Thoracic aorta (tissue), 2 donors: ENCODE data around the gene REX1BD. TPM values are rescaled to one million over a fixed set of nuclear protein-coding genes. Genes with fewer than 3 reads are reported as not detected.
A peak's percentile ranks its signal among the peaks of the same experiment; 100 is the strongest.

Source experiments
- ATAC-seq: fragments of 150-250 bp; one replicate; pipeline ENCODE4 v1.8.0; 2017; ENCODE audit warnings: low read depth; ENCODE audit not compliant: insufficient number of reproducible peaks, low FRiP score
- DNase-seq: peaks from one replicate; pipeline ENCODE4 v3.0.0-alpha.2; 2020; ENCODE audit warnings: low spot score
- H3K27ac ChIP-seq, 2 donors: fragments of 200-600 bp; sonication (generic); 1 replicate in 1 of 2; 2 replicates in 1 of 2; pipeline ENCODE4 v1.5.1; 2016; ENCODE audit warnings: mild to moderate bottlenecking in 2 of 2, moderate library complexity in 2 of 2
- H3K27me3 ChIP-seq: fragments of 200-600 bp; sonication (generic); replicated peaks from 2 replicates; pipeline ENCODE4 v1.6.0; 2016; ENCODE audit warnings: mild to moderate bottlenecking; ENCODE audit not compliant: insufficient read depth
- H3K36me3 ChIP-seq: fragments of 200-600 bp; sonication (generic); one replicate; pipeline ENCODE4 v1.5.1; 2016
- H3K4me1 ChIP-seq, 2 donors: fragments of 200-600 bp; sonication (generic); 1 replicate in 1 of 2; 2 replicates in 1 of 2; pipeline versions ENCODE4 v1.5.1 to v1.6.0; 2016; ENCODE audit warnings: low read depth in 2 of 2, mild to moderate bottlenecking in 1 of 2; ENCODE audit not compliant: control insufficient read depth in 1 of 2
- H3K4me3 ChIP-seq: fragments of 200-600 bp; sonication (generic); 2 replicates; pipeline ENCODE4 v1.5.1; 2016; ENCODE audit warnings: mild to moderate bottlenecking
- H3K9me3 ChIP-seq: fragments of 200-600 bp; sonication (generic); 2 replicates; pipeline ENCODE4 v1.5.1; 2016
- total RNA-seq, 2 donors: library from RNA; depleted of rRNA; stranded (reverse); fragments of >200 nt; gene quantifications; one replicate each; pipeline versions ENCODE4 v1.1.0 to v1.2.3, GENCODE V29; 2016
- TF ChIP-seq, protein P1 (sequence below): fragments of 200-600 bp; sonication (generic); IDR thresholded peaks from one replicate; pipeline ENCODE4 v1.5.1; 2019; ENCODE audit warnings: antibody characterized with exemption

Gene REX1BD
- total RNA-seq, 2 donors from 2014 or later = 36.3 to 66.6 TPM

DNA sequence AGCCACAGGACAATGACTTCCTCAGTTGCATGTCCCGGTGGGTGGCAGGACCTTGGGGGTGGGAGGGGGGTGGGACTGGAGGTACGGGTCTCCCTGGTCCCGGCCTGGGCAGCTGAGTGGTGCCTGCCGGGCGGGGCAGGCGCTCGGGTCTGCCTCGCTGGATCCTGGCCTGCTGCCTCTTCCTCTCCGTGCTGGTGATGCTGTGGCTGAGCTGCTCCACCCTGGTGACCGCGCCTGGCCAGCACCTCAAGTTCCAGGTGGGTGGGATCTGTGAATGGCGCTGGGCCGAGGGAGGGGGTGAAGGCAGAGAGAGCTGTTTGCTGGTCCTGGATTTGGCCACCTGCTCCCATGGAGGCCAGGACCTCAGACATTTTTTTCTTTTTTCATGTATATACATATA is 29.6 kb downstream of the REX1BD start:
- Histone ChIP-seq H3K4me1 (peaks cover 0 to 1% of the 10 kb centered on the region in 2 donors), H3K9me3 (no peaks in the 10 kb centered on the region), H3K36me3 (no peaks in the 10 kb centered on the region), H3K4me3 (no peak overlapping the region), H3K27ac (no peak overlapping the region), H3K27me3 (peaks cover 5% of the 10 kb centered on the region)
- TF ChIP-seq, protein P1, sequence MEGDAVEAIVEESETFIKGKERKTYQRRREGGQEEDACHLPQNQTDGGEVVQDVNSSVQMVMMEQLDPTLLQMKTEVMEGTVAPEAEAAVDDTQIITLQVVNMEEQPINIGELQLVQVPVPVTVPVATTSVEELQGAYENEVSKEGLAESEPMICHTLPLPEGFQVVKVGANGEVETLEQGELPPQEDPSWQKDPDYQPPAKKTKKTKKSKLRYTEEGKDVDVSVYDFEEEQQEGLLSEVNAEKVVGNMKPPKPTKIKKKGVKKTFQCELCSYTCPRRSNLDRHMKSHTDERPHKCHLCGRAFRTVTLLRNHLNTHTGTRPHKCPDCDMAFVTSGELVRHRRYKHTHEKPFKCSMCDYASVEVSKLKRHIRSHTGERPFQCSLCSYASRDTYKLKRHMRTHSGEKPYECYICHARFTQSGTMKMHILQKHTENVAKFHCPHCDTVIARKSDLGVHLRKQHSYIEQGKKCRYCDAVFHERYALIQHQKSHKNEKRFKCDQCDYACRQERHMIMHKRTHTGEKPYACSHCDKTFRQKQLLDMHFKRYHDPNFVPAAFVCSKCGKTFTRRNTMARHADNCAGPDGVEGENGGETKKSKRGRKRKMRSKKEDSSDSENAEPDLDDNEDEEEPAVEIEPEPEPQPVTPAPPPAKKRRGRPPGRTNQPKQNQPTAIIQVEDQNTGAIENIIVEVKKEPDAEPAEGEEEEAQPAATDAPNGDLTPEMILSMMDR = no peak
- no peak for ATAC-seq
- DNase-seq = no peak

DNA sequence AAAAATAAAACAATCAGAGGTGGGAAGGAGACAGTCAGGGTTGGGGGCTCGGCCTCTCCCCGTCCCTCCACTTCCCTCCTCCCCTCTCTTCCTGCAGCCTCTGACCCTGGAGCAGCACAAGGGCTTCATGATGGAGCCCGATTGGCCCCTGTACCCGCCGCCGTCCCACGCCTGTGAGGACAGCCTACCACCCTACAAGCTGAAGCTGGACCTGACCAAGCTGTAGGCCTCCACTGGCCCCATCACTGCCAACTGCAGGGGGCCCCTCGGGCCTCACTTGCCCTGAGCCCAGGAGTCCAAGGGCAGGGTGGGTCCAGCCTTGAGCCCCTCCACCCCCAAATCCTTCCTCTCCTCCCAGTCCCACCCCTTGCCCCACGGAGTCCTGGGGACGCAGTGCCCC is 31.7 kb downstream of the REX1BD start:
- no peak for DNase-seq
- ATAC-seq = no peak
- no peaks in the 10 kb centered on the region for H3K9me3 ChIP-seq
- H3K4me1 ChIP-seq = no peaks in the 10 kb centered on the region
- H3K36me3 ChIP-seq = no peaks in the 10 kb centered on the region
- TF ChIP-seq, protein P1 = no peak
- no peak overlapping the region for H3K27ac ChIP-seq
- H3K4me3 ChIP-seq = no peak overlapping the region
- no peaks in the 10 kb centered on the region for H3K27me3 ChIP-seq

DNA sequence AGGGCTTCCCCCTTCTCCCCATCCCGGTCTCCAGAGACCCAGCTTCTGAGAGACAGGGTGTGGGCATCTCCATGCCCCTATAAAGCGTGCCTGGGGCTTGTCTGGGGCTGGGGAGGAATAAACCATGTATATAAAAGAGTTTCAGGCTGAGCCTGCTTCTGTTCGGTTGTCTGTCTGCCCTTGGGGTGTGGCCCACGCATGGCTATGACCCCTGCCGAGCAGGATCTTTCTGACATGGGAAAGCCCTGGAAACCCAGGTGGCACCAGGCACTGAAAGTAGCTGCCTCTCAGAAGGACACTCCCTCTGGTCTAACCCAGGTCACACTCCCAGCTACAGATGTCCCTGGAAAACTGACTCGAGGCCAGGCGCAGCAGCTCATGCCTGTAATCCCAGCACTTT is 32.3 kb downstream of the REX1BD start:
- Histone ChIP-seq H3K36me3 (no peaks in the 10 kb centered on the region), H3K4me1 (no peaks in the 10 kb centered on the region), H3K9me3 (no peaks in the 10 kb centered on the region), H3K27ac (no peak overlapping the region), H3K27me3 (no peaks in the 10 kb centered on the region), H3K4me3 (no peak overlapping the region)
- ATAC-seq (no peak), DNase-seq (no peak)
- TF ChIP-seq, protein P1 = no peak

DNA sequence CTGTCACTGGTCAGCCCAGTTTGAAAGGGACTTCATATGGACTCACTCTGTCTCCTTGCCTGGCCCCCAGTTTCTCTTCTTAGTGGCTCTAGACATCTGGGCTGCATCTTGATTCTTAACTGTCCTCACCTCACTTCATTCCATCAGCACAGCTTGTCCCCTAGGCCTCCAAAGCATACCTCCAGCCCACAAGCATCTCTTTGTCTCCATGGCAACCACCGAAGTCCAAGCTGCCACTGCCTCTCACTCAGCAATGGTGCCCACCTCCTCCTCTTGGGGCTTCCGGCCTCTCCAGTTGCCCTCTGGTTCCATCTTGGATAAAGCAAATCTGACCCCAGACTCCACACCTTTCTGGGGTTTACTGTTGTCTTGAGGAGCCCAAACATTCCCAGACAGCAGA is 38.3 kb downstream of the REX1BD start:
- TF ChIP-seq, protein P1 = no peak
- no peaks in the 10 kb centered on the region for H3K36me3 ChIP-seq
- no peaks in the 10 kb centered on the region for H3K9me3 ChIP-seq
- H3K27me3 ChIP-seq = no peaks in the 10 kb centered on the region
- H3K27ac ChIP-seq = no peak overlapping the region
- DNase-seq (no peak), ATAC-seq (no peak)
- peaks cover 0 to 14% of the 10 kb centered on the region in 2 donors for H3K4me1 ChIP-seq
- no peak overlapping the region for H3K4me3 ChIP-seq

DNA sequence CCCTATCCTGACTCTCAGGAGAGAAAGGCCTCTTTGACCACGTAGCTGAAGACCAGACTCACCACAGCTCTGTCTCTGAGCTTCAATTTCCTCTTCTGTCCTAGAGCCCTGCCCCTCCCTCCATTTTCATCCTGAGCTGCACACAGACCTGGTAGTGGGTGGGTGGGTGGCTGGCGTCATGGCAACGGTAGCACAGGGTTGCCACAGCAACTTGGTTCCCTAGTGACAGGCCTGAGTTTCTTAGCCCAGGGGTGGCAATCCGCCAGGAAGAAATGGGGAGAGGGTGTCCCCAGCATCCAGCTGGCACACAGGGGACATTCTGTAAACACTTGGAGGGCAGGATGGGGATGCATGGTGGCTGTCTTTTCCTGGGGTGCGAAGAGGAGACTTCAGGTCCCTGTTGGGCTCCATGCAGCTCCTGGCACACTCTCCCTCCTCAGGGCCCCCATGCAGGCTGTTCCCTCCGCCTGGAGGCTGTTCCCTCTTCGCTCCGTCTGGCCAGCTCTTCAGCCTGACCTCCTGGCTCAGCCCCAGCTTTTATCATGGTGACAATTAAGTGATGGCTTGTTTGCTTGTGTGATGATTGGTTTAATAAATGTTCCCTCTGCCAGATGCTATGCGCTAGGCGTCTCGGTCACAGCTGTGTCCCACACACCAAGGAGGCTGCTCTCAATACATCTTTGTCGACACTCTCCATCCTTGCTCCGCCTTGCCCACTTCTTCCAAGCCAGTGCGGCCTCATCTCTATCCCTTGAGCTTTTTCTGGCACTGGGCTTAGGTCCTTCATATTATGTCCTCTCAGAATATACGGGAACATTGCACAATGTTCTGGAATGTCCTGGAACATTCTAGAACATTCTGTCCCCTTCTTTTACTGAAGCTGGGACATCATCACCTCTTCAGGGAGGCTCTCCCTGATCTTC is 40.8 kb downstream of the REX1BD start:
- TF ChIP-seq, protein P1 = no peak
- no peak for DNase-seq
- Histone ChIP-seq H3K9me3 (no peaks in the 10 kb centered on the region), H3K36me3 (no peaks in the 10 kb centered on the region), H3K27ac (no peak overlapping the region), H3K27me3 (no peaks in the 10 kb centered on the region), H3K4me1 (peaks cover 0 to 14% of the 10 kb centered on the region in 2 donors), H3K4me3 (no peak overlapping the region)
- peak; percentile 15 for ATAC-seq
